ENCODE results near the gene GNB5.

- no peak for TF ChIP-seq GABPA (IDR thresholded peaks at IDR 0.05; ENCODE audit: low read depth, low read length)
- no peak for TF ChIP-seq GABPA (CRISPR knock-in tag; IDR thresholded peaks at IDR 0.05; ENCODE audit: low read depth)
- TF ChIP-seq, protein P1, sequence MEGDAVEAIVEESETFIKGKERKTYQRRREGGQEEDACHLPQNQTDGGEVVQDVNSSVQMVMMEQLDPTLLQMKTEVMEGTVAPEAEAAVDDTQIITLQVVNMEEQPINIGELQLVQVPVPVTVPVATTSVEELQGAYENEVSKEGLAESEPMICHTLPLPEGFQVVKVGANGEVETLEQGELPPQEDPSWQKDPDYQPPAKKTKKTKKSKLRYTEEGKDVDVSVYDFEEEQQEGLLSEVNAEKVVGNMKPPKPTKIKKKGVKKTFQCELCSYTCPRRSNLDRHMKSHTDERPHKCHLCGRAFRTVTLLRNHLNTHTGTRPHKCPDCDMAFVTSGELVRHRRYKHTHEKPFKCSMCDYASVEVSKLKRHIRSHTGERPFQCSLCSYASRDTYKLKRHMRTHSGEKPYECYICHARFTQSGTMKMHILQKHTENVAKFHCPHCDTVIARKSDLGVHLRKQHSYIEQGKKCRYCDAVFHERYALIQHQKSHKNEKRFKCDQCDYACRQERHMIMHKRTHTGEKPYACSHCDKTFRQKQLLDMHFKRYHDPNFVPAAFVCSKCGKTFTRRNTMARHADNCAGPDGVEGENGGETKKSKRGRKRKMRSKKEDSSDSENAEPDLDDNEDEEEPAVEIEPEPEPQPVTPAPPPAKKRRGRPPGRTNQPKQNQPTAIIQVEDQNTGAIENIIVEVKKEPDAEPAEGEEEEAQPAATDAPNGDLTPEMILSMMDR (CRISPR knock-in tag; IDR thresholded peaks at IDR 0.05) = no peak
- TF ChIP-seq, protein P2, sequence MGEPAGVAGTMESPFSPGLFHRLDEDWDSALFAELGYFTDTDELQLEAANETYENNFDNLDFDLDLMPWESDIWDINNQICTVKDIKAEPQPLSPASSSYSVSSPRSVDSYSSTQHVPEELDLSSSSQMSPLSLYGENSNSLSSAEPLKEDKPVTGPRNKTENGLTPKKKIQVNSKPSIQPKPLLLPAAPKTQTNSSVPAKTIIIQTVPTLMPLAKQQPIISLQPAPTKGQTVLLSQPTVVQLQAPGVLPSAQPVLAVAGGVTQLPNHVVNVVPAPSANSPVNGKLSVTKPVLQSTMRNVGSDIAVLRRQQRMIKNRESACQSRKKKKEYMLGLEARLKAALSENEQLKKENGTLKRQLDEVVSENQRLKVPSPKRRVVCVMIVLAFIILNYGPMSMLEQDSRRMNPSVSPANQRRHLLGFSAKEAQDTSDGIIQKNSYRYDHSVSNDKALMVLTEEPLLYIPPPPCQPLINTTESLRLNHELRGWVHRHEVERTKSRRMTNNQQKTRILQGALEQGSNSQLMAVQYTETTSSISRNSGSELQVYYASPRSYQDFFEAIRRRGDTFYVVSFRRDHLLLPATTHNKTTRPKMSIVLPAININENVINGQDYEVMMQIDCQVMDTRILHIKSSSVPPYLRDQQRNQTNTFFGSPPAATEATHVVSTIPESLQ (CRISPR knock-in tag; conservative IDR thresholded peaks at IDR 0.05) = no peak
- no peak for TF ChIP-seq ELF1 (CRISPR knock-in tag; IDR thresholded peaks at IDR 0.05)
- TF ChIP-seq, protein P3, sequence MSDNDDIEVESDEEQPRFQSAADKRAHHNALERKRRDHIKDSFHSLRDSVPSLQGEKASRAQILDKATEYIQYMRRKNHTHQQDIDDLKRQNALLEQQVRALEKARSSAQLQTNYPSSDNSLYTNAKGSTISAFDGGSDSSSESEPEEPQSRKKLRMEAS (IDR thresholded peaks at IDR 0.05) = no peak
- no peak for TF ChIP-seq ZNF839 (CRISPR knock-in tag; IDR thresholded peaks at IDR 0.05; ENCODE audit: borderline replicate concordance)
- TF ChIP-seq YY1 (IDR thresholded peaks at IDR 0.05; ENCODE audit: insufficient read depth, insufficient replicate concordance, low read depth, low read length) = no peak
- TF ChIP-seq ZNF224 (CRISPR knock-in tag; IDR thresholded peaks at IDR 0.05) = no peak
- no peak for TF ChIP-seq NKX3-1 (CRISPR knock-in tag; IDR thresholded peaks at IDR 0.05)
- peak; percentile 84 for TF ChIP-seq FOSL2 (CRISPR knock-in tag; IDR thresholded peaks at IDR 0.05)
Observed at GRCh38 chr15:52100807-52101442, 90.3 kb downstream of the GNB5 start.

All from HepG2 (cell line).